ENCODE measurements around the gene ADORA3.

Gene ADORA3

DNA sequence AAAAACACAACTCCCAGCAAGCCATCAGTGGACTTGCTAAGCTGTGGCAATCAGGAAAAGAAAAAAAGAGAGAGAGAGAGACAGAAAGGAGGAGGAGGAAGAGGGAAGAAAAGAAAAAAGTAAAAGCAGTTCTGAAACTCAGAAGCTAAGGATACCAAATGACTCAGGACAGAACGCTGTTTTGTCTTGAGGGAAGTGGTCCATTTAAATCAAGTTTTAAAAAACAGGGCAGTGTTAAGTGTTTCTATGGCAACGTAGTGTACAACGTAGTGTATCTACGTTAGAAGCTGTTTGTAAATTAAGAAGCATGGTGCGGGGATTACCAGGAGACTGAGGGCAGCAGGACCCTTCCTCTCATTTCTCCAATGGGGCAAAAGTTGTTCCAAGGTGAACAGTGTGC, 5.8 kb downstream of the ADORA3 start:
- no peak for TF ChIP-seq CTCF (IDR thresholded peaks at IDR 0.05; ENCODE audit: low read depth, low read length, missing control alignments)
- H3K4me3 ChIP-seq (ENCODE audit: low read depth, low read length), result no peak overlapping the region
- in situ Hi-C loops (cut with HindIII; ENCODE audit: low sequenced_read_pairs), result no loop called here
- DNase-seq (ENCODE audit: low read depth), result no peak

DNA sequence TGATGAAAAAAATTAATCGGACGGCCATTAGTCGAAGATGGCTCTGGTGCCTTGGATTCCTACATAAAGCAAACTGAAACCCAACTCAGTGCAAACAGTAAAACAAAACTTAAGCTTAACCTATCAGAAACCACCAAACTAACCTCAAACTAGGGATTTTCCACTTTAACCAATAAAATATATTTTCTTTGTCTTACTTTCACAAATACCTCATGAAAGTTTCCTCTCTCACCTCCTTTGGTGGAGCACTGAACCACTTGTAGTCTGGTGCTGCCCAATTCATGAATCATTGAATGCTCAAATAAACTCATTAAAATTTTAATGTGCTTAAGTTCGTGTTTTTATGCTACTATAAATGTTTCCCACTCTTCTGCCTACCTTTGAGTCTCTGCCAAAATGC, 7.0 kb downstream of the ADORA3 start:
- TF ChIP-seq CTCF (IDR thresholded peaks at IDR 0.05; ENCODE audit: low read depth, low read length, missing control alignments), result no peak
- in situ Hi-C loops (cut with HindIII; ENCODE audit: low sequenced_read_pairs), result no loop called here
- DNase-seq (ENCODE audit: low read depth), result no peak
- no peak overlapping the region for H3K4me3 ChIP-seq (ENCODE audit: low read depth, low read length)

DNA sequence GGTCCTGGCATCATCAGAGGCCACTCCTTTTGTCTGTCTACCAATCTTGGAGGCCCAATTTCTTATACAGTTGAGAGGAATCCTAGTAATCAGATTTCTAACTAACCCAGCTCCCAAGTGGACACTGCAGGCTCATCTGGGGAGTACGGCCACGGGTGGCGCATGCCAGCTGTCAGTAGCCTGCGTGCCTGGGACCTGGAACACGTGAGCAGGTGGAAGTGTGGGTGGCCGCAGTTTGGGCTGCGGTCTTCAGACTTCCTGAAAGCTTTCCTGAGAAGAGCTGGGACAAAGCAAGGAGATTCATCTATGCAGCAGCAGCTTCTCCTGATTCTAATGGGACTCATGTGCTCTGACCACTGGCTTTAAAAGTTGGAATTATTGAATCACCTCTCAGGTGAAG, 12.4 kb downstream of the ADORA3 start:
- TF ChIP-seq CTCF (IDR thresholded peaks at IDR 0.05; ENCODE audit: low read depth, low read length, missing control alignments), result no peak
- H3K4me3 ChIP-seq (ENCODE audit: low read depth, low read length), result no peak overlapping the region
- in situ Hi-C loops (cut with HindIII; ENCODE audit: low sequenced_read_pairs), result no loop called here
- no peak for DNase-seq (ENCODE audit: low read depth)

- H3K4me3 ChIP-seq (ENCODE audit: low read depth, low read length), result no peak overlapping the region
- no peak for DNase-seq (ENCODE audit: low read depth)
- no peak for TF ChIP-seq CTCF (IDR thresholded peaks at IDR 0.05; ENCODE audit: low read depth, low read length, missing control alignments)
- in situ Hi-C loops (cut with HindIII; ENCODE audit: low sequenced_read_pairs), result no loop called here
These were observed 13.2 kb downstream of the ADORA3 start for GRCh38 chr1:111490220-111490619.

- DNase-seq (ENCODE audit: low read depth), result no peak
- no peak for TF ChIP-seq CTCF (IDR thresholded peaks at IDR 0.05; ENCODE audit: low read depth, low read length, missing control alignments)
- no peak overlapping the region for H3K4me3 ChIP-seq (ENCODE audit: low read depth, low read length)
- in situ Hi-C loops (cut with HindIII; ENCODE audit: low sequenced_read_pairs), result no loop called here
These were observed 13.8 kb downstream of the ADORA3 start for GRCh38 chr1:111489604-111490003.

GRCh38 chr1:111488669-111489068, 14.8 kb downstream of the ADORA3 start:
- DNase-seq (ENCODE audit: low read depth), result no peak
- in situ Hi-C loops (cut with HindIII; ENCODE audit: low sequenced_read_pairs), result no loop called here
- H3K4me3 ChIP-seq (ENCODE audit: low read depth, low read length), result no peak overlapping the region
- no peak for TF ChIP-seq CTCF (IDR thresholded peaks at IDR 0.05; ENCODE audit: low read depth, low read length, missing control alignments)

- in situ Hi-C loops (cut with HindIII; ENCODE audit: low sequenced_read_pairs), result no loop called here
- H3K4me3 ChIP-seq (ENCODE audit: low read depth, low read length), result no peak overlapping the region
- DNase-seq (ENCODE audit: low read depth), result no peak
- TF ChIP-seq CTCF (IDR thresholded peaks at IDR 0.05; ENCODE audit: low read depth, low read length, missing control alignments), result no peak
These were observed 16.3 kb downstream of the ADORA3 start for GRCh38 chr1:111487133-111487532.
